ENCODE results near the gene FCRLB. TPM values are rescaled to one million over a fixed set of nuclear protein-coding genes. Genes with fewer than 3 reads are reported as not detected.

Gene FCRLB
- total and polyA plus RNA-seq, 9 of the 15 experiments (the other 6 are each of a cell fraction or from before 2014, with no cell fraction given) = 0.20 to 4.6 (median 1.3) TPM

GRCh38 chr1:161749509-161750407 is 28.4 kb downstream of the FCRLB start, which contains the start of gene DUSP12 (continued):
- peak; percentile 62; the same call in 1 of the 2 replicates for TF ChIP-seq E2F1 (CRISPR knock-in tag; IDR thresholded peaks at IDR 0.05)
- TF ChIP-seq LCOR (CRISPR knock-in tag; IDR thresholded peaks at IDR 0.05) = peak; percentile 92
- TF ChIP-seq IRF1 (CRISPR knock-in tag; IDR thresholded peaks at IDR 0.05; ENCODE audit: borderline replicate concordance) = no peak
- peak; percentile 72; the same call in 1 of the 2 replicates for TF ChIP-seq ESRRA (IDR thresholded peaks at IDR 0.05; ENCODE audit: borderline replicate concordance, low read depth)
- peak; percentile 96; the same call in 1 of the 2 replicates for TF ChIP-seq KAT7 (CRISPR knock-in tag; IDR thresholded peaks at IDR 0.05; ENCODE audit: borderline replicate concordance)
- TF ChIP-seq MGA (IDR thresholded peaks at IDR 0.05) = peak; percentile 94
- TF ChIP-seq TCFL5 (CRISPR knock-in tag; conservative IDR thresholded peaks at IDR 0.05) = no peak
- no peak for TF ChIP-seq ZEB2 (IDR thresholded peaks at IDR 0.05)
- TF ChIP-seq, protein P1, sequence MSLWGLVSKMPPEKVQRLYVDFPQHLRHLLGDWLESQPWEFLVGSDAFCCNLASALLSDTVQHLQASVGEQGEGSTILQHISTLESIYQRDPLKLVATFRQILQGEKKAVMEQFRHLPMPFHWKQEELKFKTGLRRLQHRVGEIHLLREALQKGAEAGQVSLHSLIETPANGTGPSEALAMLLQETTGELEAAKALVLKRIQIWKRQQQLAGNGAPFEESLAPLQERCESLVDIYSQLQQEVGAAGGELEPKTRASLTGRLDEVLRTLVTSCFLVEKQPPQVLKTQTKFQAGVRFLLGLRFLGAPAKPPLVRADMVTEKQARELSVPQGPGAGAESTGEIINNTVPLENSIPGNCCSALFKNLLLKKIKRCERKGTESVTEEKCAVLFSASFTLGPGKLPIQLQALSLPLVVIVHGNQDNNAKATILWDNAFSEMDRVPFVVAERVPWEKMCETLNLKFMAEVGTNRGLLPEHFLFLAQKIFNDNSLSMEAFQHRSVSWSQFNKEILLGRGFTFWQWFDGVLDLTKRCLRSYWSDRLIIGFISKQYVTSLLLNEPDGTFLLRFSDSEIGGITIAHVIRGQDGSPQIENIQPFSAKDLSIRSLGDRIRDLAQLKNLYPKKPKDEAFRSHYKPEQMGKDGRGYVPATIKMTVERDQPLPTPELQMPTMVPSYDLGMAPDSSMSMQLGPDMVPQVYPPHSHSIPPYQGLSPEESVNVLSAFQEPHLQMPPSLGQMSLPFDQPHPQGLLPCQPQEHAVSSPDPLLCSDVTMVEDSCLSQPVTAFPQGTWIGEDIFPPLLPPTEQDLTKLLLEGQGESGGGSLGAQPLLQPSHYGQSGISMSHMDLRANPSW (CRISPR knock-in tag; IDR thresholded peaks at IDR 0.05) = peak; percentile 93
- TF ChIP-seq CHCHD3 (CRISPR knock-in tag; IDR thresholded peaks at IDR 0.05) = no peak

Data from K562 (cell line).